ENCODE data around the gene LIN7A.
"Not testable (repeated sequence)": the region's sequence is repeated elsewhere in the genome, so short reads cannot be mapped to it uniquely, and the experiment has no call there.

Gene LIN7A

DNA sequence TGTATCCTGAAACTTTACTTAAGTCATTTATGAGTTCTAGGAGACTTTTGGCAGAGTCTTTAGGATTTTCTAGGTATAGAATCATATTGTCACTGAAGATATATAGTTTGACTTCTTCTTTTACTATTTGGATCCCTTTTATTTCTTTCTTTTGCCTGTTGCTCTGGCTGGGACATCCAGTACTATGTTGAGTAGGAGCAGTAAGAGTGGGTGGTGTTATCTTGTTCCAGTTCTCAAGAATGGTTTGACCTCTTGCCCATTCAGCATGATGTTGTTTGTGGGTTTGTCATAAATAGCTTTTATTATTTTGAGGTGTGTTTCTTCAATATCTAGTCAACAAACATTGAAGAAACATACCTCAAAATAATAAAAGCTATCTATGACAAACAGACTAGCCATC lies 35.0 kb downstream of the LIN7A start:
- Histone ChIP-seq H3K27me3 (ENCODE audit: insufficient read depth, low read length) (no peaks in the 10 kb centered on the region), H3K36me3 (ENCODE audit: insufficient read depth, low read length) (no peaks in the 10 kb centered on the region), H3K9me3 (ENCODE audit: low read length) (no peaks in the 10 kb centered on the region), H3K4me1 (ENCODE audit: insufficient read depth, low read length) (no peaks in the 10 kb centered on the region), H2AFZ (ENCODE audit: low read depth, low read length) (no peak overlapping the region), H3K4me3 (ENCODE audit: low read length) (no peak overlapping the region)

DNA sequence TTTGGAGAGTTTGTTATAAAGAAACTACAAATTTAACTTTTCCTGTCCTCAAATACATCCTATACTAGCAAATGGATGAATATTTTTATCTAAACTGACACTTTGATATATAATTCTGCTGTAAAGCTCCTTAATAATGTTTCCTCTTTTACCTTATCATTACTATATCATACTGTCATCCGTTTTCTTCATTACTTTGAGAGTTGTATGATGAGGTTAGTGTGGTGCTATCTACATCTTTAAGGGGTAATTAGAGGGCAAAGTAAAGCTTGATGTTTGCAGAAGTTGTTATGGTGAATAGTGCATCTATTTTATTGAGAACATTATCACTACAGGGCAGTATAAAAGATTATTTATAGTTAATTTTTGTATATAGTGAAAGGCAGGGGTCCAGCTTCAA lies 36.1 kb downstream of the LIN7A start:
- Histone ChIP-seq H3K4me3 (ENCODE audit: low read length) (no peak overlapping the region), H3K36me3 (ENCODE audit: insufficient read depth, low read length) (no peaks in the 10 kb centered on the region), H3K4me1 (ENCODE audit: insufficient read depth, low read length) (no peaks in the 10 kb centered on the region), H3K27me3 (ENCODE audit: insufficient read depth, low read length) (no peaks in the 10 kb centered on the region), H2AFZ (ENCODE audit: low read depth, low read length) (no peak overlapping the region), H3K9me3 (ENCODE audit: low read length) (no peaks in the 10 kb centered on the region)

DNA sequence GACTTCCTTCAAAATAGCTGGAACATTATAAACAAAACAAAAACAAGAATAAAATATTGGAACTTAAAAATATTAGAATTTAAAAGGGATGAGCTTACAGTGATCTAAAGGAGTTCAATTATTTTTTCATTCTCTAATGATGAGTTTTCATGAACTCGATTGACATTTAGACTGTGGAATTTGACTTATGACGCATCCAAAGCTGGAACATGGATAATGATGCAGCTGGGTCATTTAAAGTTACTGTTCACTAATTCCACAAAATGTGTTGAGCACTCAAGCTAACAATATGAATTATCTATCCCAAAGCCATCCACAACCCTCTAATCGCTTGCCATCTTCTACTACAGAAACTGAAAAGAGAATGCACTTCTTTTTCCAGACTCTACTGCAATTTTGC lies 42.5 kb downstream of the LIN7A start:
- H3K36me3 ChIP-seq (ENCODE audit: insufficient read depth, low read length) = no peaks in the 10 kb centered on the region
- H3K27me3 ChIP-seq (ENCODE audit: insufficient read depth, low read length) = no peaks in the 10 kb centered on the region
- H3K9me3 ChIP-seq (ENCODE audit: low read length) = no peaks in the 10 kb centered on the region
- no peak overlapping the region for H3K4me3 ChIP-seq (ENCODE audit: low read length)
- no peak overlapping the region for H2AFZ ChIP-seq (ENCODE audit: low read depth, low read length)
- no peaks in the 10 kb centered on the region for H3K4me1 ChIP-seq (ENCODE audit: insufficient read depth, low read length)

DNA sequence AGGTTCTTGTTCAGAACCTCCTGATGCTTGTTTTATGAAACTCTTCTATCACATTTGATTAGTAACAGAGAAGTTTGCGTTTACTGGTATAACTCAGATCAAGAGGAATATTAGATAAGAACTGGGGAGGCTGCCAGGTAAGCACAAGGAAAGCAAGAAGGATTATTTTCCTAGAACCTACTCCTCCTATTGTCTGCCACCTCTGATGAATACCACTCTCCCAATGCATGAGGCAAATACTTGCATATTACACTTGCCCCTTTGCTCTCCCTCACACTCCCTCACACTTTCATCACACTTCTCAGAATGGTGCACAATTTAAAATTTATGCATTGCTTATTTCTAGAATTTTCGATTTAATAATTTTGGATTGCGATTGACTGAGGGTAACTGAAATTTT lies 43.6 kb downstream of the LIN7A start:
- no peaks in the 10 kb centered on the region for H3K9me3 ChIP-seq (ENCODE audit: low read length)
- no peaks in the 10 kb centered on the region for H3K36me3 ChIP-seq (ENCODE audit: insufficient read depth, low read length)
- no peaks in the 10 kb centered on the region for H3K4me1 ChIP-seq (ENCODE audit: insufficient read depth, low read length)
- H3K27me3 ChIP-seq (ENCODE audit: insufficient read depth, low read length) = no peaks in the 10 kb centered on the region
- H3K4me3 ChIP-seq (ENCODE audit: low read length) = no peak overlapping the region
- H2AFZ ChIP-seq (ENCODE audit: low read depth, low read length) = no peak overlapping the region

DNA sequence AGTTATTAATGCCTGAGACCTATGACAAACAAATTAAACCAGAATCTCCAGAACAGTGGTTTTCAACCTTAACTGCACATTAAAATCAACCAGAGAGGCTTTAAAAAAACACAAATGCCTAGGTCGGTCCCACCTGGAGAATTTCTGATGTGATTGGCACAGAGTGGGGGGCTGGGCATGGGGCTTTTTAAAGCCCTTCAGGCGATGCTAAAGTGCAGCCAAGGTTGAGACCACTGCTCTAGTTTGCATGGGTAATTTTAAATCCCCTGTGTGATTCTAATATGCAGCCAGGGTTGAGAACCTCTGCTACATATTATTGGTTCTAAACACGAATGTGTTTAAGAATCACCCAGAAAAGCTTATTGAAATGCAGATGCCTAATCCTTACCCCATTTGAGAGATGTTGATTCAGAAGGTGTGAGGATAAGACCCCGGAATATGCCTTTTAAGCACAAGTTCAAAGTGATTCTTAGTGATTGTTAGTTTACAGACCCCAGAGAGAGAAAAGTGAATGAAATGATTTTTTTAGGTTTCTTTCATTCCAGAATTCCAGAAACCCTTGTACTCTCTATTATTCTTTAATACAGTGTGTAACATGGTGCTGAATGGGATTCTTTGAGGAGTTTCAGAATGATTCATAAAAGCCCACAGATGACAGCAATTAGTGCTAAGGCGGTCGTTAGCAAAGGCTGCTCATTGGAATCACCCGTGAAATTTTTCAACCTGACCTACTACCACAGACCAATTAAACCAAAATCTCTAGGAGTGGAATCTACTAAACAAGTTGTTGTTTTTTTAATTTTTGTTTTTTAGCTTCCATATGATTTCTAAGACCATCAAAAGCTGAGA lies 44.9 kb downstream of the LIN7A start:
- Histone ChIP-seq H2AFZ (ENCODE audit: low read depth, low read length) (no peak overlapping the region), H3K36me3 (ENCODE audit: insufficient read depth, low read length) (no peaks in the 10 kb centered on the region), H3K9me3 (ENCODE audit: low read length) (no peaks in the 10 kb centered on the region), H3K4me1 (ENCODE audit: insufficient read depth, low read length) (no peaks in the 10 kb centered on the region), H3K4me3 (ENCODE audit: low read length) (no peak overlapping the region), H3K27me3 (ENCODE audit: insufficient read depth, low read length) (no peaks in the 10 kb centered on the region)

DNA sequence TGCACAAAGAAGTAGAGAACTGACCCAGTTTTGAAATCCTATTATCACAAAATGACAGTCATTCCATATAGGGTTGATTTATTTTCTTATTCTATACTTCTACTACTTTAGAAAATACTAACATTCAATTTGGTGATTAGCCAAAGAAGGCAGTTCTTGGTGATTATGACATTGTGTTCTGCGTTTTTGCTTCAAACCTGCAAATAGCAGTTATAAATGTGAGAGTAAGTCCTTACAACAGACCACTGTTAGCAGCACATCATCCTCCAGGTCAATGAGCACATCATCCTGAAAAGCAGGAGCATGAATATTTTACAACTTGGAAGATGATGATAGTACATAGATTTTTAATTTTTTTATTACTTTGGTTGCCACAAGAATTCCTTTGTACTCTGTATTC lies 53.1 kb downstream of the LIN7A start:
- H3K36me3 ChIP-seq (ENCODE audit: insufficient read depth, low read length) = no peaks in the 10 kb centered on the region
- H3K27me3 ChIP-seq (ENCODE audit: insufficient read depth, low read length) = no peaks in the 10 kb centered on the region
- H3K9me3 ChIP-seq (ENCODE audit: low read length) = peaks cover 2% of the 10 kb centered on the region
- no peak overlapping the region for H2AFZ ChIP-seq (ENCODE audit: low read depth, low read length)
- no peak overlapping the region for H3K4me3 ChIP-seq (ENCODE audit: low read length)
- no peaks in the 10 kb centered on the region for H3K4me1 ChIP-seq (ENCODE audit: insufficient read depth, low read length)

DNA sequence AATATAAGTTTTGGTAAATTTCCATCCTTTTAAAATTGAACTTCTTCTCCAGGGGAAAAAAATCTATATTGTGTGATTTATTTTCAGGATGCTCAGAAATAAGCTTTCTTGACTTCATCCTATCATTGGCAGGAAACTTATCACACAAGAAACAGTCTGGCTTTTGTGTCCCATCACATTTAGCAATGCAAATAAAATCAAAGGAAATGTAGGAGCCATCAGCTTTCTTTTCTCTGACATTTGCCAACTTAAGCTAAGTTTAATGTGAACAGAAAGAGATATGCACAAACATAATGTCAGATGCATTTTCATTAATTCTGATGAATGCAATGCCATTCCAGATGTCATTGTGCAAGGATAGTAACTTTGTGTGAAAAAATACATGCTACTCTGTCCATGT lies 56.6 kb downstream of the LIN7A start:
- Histone ChIP-seq H2AFZ (ENCODE audit: low read depth, low read length) (no peak overlapping the region), H3K27me3 (ENCODE audit: insufficient read depth, low read length) (no peaks in the 10 kb centered on the region), H3K9me3 (ENCODE audit: low read length) (peaks cover 2% of the 10 kb centered on the region), H3K36me3 (ENCODE audit: insufficient read depth, low read length) (no peaks in the 10 kb centered on the region), H3K4me1 (ENCODE audit: insufficient read depth, low read length) (no peaks in the 10 kb centered on the region), H3K4me3 (ENCODE audit: low read length) (no peak overlapping the region)

DNA sequence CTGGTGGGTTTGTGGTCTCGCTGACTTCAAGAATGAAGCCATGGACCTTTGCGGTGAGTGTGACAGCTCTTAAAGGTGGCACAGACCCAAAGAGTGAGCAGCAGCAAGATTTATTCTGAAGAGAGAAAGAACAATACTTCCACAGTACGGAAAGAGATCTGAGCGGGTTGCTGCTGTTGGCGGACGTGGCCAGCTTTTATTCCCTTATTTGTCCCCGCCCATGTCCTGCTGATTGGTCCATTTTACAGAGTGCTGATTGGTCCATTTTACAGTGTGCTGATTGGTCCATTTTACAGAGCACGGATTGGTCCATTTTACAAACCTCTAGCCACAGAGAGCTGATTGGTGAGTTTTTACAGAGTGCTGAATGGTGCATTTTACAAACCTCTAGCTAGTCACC lies 59.3 kb downstream of the LIN7A start:
- H2AFZ ChIP-seq (ENCODE audit: low read depth, low read length); H3K4me1 ChIP-seq (ENCODE audit: insufficient read depth, low read length); H3K9me3 ChIP-seq (ENCODE audit: low read length); H3K4me3 ChIP-seq (ENCODE audit: low read length); H3K27me3 ChIP-seq (ENCODE audit: insufficient read depth, low read length); H3K36me3 ChIP-seq (ENCODE audit: insufficient read depth, low read length): not testable (repeated sequence)

DNA sequence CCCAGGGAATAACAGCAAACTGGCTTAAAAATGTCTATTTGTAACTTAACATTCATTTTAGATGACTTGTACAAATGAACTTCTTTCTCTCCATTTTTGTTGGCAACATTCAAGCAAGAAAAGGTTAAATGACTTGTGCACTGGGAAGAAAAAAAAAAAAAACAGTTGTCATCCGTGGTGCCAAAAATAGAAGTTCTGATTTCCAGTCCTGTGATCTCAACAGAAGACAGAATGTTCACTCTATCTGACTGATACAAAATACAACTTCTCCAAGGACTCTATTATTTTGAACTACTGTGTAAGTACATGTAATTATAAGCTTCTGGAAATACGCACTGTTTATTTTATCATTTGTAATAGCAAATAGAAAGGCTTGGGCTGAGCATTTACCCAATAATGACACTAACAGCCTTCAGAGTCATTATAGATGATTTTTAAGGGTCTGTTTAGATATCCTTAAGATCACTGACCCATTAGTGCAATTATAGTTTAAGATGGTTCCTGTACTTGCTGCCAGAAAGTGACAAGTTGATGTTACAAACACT lies 59.9 kb downstream of the LIN7A start:
- no peak overlapping the region for H2AFZ ChIP-seq (ENCODE audit: low read depth, low read length)
- no peaks in the 10 kb centered on the region for H3K4me1 ChIP-seq (ENCODE audit: insufficient read depth, low read length)
- H3K27me3 ChIP-seq (ENCODE audit: insufficient read depth, low read length) = no peaks in the 10 kb centered on the region

DNA sequence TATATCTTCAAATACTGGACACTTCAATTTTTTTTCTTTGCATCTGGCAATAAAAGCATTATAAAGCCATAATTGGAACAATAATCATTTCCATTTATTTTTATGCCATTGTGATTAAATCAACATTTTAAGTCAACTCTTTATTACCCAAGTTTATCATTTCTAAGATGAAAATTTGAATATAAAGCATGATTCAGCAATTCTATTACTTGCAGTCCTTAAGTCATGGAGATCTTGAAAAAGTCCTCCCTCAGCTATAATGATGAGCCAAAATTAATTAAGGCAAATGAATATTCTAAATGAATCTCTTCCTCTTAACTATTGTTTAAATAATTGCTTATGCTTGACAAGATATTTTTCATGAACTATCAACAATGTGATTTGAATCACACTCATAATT lies 65.7 kb downstream of the LIN7A start:
- H3K27me3 ChIP-seq (ENCODE audit: insufficient read depth, low read length) = no peaks in the 10 kb centered on the region
- no peak overlapping the region for H3K4me3 ChIP-seq (ENCODE audit: low read length)
- H3K4me1 ChIP-seq (ENCODE audit: insufficient read depth, low read length) = no peaks in the 10 kb centered on the region
- no peaks in the 10 kb centered on the region for H3K9me3 ChIP-seq (ENCODE audit: low read length)
- no peak overlapping the region for H2AFZ ChIP-seq (ENCODE audit: low read depth, low read length)
- H3K36me3 ChIP-seq (ENCODE audit: insufficient read depth, low read length) = no peaks in the 10 kb centered on the region

More for the DNA sequence above, 59.9 kb downstream of the LIN7A start:
- Histone ChIP-seq H3K4me3 (ENCODE audit: low read length) (no peak overlapping the region), H3K36me3 (ENCODE audit: insufficient read depth, low read length) (no peaks in the 10 kb centered on the region), H3K9me3 (ENCODE audit: low read length) (peaks cover under 1% of the 10 kb centered on the region)

DNA sequence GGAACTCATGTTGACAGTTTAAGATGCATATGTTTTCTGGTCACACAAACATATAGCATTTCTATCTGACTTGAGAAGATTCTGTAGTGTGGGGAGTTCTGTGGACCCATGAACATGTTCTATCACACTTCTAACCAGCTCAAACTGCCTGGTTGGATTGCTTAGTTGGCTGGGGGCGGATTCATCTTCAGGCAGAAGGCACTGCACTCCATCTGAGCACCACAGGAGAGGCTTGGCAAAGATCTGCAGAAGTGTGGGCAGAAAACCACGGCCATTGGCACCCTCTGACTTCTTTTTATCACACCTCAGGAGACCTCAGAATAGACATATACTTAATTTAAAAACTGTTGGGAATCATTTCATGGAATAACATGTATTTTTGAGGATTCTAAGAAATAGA lies 68.5 kb downstream of the LIN7A start:
- no peaks in the 10 kb centered on the region for H3K4me1 ChIP-seq (ENCODE audit: insufficient read depth, low read length)
- no peak overlapping the region for H3K4me3 ChIP-seq (ENCODE audit: low read length)
- no peaks in the 10 kb centered on the region for H3K9me3 ChIP-seq (ENCODE audit: low read length)
- no peak overlapping the region for H2AFZ ChIP-seq (ENCODE audit: low read depth, low read length)
- no peaks in the 10 kb centered on the region for H3K27me3 ChIP-seq (ENCODE audit: insufficient read depth, low read length)
- no peaks in the 10 kb centered on the region for H3K36me3 ChIP-seq (ENCODE audit: insufficient read depth, low read length)

DNA sequence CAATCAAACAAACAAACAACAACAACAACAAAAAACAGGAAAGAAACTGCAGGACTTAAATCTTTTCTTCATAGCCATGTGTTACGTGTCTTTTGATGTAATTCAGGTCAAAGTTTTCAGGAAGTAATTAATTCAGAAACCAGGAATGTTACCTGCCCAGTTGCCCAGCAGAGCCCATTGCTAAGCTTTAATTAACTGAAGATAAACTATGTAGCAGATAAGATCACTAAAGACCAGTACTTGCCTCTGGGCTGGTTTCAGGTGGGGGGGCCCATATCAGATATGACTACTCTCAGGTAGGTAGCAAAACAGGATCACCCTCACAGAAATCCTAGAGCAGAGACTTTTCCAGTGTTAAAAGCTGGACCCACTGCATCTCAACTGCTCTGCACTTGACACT lies 69.2 kb downstream of the LIN7A start:
- no peaks in the 10 kb centered on the region for H3K36me3 ChIP-seq (ENCODE audit: insufficient read depth, low read length)
- H3K27me3 ChIP-seq (ENCODE audit: insufficient read depth, low read length) = no peaks in the 10 kb centered on the region
- no peaks in the 10 kb centered on the region for H3K4me1 ChIP-seq (ENCODE audit: insufficient read depth, low read length)
- no peaks in the 10 kb centered on the region for H3K9me3 ChIP-seq (ENCODE audit: low read length)
- H2AFZ ChIP-seq (ENCODE audit: low read depth, low read length) = no peak overlapping the region
- no peak overlapping the region for H3K4me3 ChIP-seq (ENCODE audit: low read length)

DNA sequence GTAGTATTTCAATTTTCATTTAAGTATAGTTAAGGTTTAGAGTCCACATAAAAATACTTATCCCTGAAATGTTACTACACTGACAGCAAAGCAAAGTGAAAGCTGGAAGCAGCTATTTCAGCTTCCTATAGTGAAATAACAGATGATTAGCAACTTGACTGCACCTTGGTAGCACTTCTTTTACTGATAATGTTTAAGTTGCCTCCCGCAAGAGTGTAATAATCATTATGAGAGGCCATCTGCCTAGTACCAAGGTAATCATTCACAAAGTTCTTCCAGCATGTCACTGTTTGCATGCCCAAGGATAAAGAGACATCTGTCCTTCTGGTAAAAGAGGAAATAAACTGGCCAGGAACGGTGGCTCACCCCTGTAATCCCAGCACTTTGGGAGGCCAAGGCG lies 69.8 kb downstream of the LIN7A start:
- H3K36me3 ChIP-seq (ENCODE audit: insufficient read depth, low read length) = no peaks in the 10 kb centered on the region
- H3K4me1 ChIP-seq (ENCODE audit: insufficient read depth, low read length) = no peaks in the 10 kb centered on the region
- H3K9me3 ChIP-seq (ENCODE audit: low read length) = no peaks in the 10 kb centered on the region
- H3K27me3 ChIP-seq (ENCODE audit: insufficient read depth, low read length) = no peaks in the 10 kb centered on the region
- no peak overlapping the region for H3K4me3 ChIP-seq (ENCODE audit: low read length)
- no peak overlapping the region for H2AFZ ChIP-seq (ENCODE audit: low read depth, low read length)
